HG03103 (cell line): ENCODE data around the gene UNC45B.
"Not testable (repeated sequence)": the region's sequence is repeated elsewhere in the genome, so short reads cannot be mapped to it uniquely, and the experiment has no call there.

Experiments used
- ATAC-seq: cut with Tn5 transposase; IDR thresholded peaks from one replicate; pipeline ENCODE4 v1.9.1; 2021; ENCODE audit warnings: low read depth; ENCODE audit not compliant: unreplicated experiment

UNC45B gene

GRCh38 chr17:35138218-35138617 is 9.4 kb upstream of the UNC45B start:
- no peak for ATAC-seq

GRCh38 chr17:35141681-35142466 is 5.7 kb upstream of the UNC45B start, which contains the start of gene NLE1:
NLE1 (minus strand) TSS chr17:35142303; CDS start chr17:35142275, 28 bp downstream.
- peak; percentile 91 for ATAC-seq

- ATAC-seq: no peak
Measured at GRCh38 chr17:35142467-35142796, 5.2 kb upstream of the UNC45B start.

- no peak for ATAC-seq
Measured at GRCh38 chr17:35144840-35145239, 2.8 kb upstream of the UNC45B start.

- ATAC-seq: no peak
Measured at GRCh38 chr17:35146214-35146833, 1.3 kb upstream of the UNC45B start.

GRCh38 chr17:35148144-35148543 is 527 bp downstream of the UNC45B start:
- ATAC-seq: no peak

GRCh38 chr17:35149941-35150340 is 2.3 kb downstream of the UNC45B start:
- no peak for ATAC-seq

GRCh38 chr17:35151080-35151479 is 3.5 kb downstream of the UNC45B start:
- ATAC-seq: not testable (repeated sequence)

- ATAC-seq: no peak
Measured at GRCh38 chr17:35152421-35153140, 5.0 kb downstream of the UNC45B start.

GRCh38 chr17:35154196-35155165 is 6.9 kb downstream of the UNC45B start:
- ATAC-seq: no peak

GRCh38 chr17:35155246-35155645 is 7.6 kb downstream of the UNC45B start:
- no peak for ATAC-seq

- no peak for ATAC-seq
Measured at GRCh38 chr17:35159940-35160339, 12.3 kb downstream of the UNC45B start.

GRCh38 chr17:35160354-35161201 is 13.0 kb downstream of the UNC45B start:
- ATAC-seq: no peak

- ATAC-seq: no peak
Measured at GRCh38 chr17:35161281-35161761, 13.7 kb downstream of the UNC45B start.

GRCh38 chr17:35162755-35163154 is 15.1 kb downstream of the UNC45B start:
- no peak for ATAC-seq

- no peak for ATAC-seq
Measured at GRCh38 chr17:35163886-35164285, 16.3 kb downstream of the UNC45B start.

GRCh38 chr17:35164716-35165115 is 17.1 kb downstream of the UNC45B start:
- ATAC-seq: no peak

- ATAC-seq: no peak
Measured at GRCh38 chr17:35166526-35166925, 18.9 kb downstream of the UNC45B start.

GRCh38 chr17:35167046-35167445 is 19.4 kb downstream of the UNC45B start:
- ATAC-seq: no peak
